Upper lobe of right lung (tissue), 1 donor: ENCODE results near the gene FILIP1. TPM values are rescaled to one million over a fixed set of nuclear protein-coding genes. Genes with fewer than 3 reads are reported as not detected.

Experiments
- ATAC-seq: fragments of 200-7000 bp; cut with Tn5 transposase; one replicate; pipeline ENCODE4 v1.9.1; 2020; ENCODE audit warnings: mild to moderate bottlenecking, moderate library complexity
- DNase-seq: peaks from one replicate; pipeline ENCODE4 v3.0.0-alpha.2; 2020
- H3K27ac ChIP-seq: fragments of 200-600 bp; one replicate; pipeline ENCODE4 v1.8.0; 2022
- H3K27me3 ChIP-seq: fragments of 200-600 bp; one replicate; pipeline ENCODE4 v1.8.0; 2022; ENCODE audit warnings: mild to moderate bottlenecking
- H3K36me3 ChIP-seq: fragments of 200-600 bp; one replicate; pipeline ENCODE4 v1.8.0; 2022
- H3K4me1 ChIP-seq: fragments of 200-600 bp; one replicate; pipeline ENCODE4 v1.8.0; 2022
- H3K4me3 ChIP-seq: fragments of 200-600 bp; one replicate; pipeline ENCODE4 v1.8.0; 2022; ENCODE audit warnings: mild to moderate bottlenecking
- H3K9me3 ChIP-seq: fragments of 200-600 bp; one replicate; pipeline ENCODE4 v1.8.0; 2022
- intact Hi-C: fragments of 100-400 bp; cut with DNase I; formaldehyde crosslinking; loops from one replicate; pipeline ENCODE4 v1.11.0; 2022
- total RNA-seq: library from RNA; stranded (reverse); fragmentation: NEBNext Ultra II Directional; extraction: Animal tissue kit (Norgen Biotek cat#: 25700); gene quantifications from one replicate; pipeline ENCODE4 v1.2.1, GENCODE V29; 2021
- TF ChIP-seq, protein P1 (sequence below): fragments of 200-600 bp; IDR thresholded peaks from one replicate; pipeline ENCODE4 v1.8.0; 2022; ENCODE audit warnings: antibody characterized with exemption
- donor health status: DM: no; HTN: yes; CAD: no; lungs with severe emphysema.

The FILIP1 gene
- total RNA-seq, 1 donor from 2014 or later: 21.6 TPM

GRCh38 chr6:75283907-75284631 is 209.5 kb downstream of the FILIP1 start:
- TF ChIP-seq, protein P1, sequence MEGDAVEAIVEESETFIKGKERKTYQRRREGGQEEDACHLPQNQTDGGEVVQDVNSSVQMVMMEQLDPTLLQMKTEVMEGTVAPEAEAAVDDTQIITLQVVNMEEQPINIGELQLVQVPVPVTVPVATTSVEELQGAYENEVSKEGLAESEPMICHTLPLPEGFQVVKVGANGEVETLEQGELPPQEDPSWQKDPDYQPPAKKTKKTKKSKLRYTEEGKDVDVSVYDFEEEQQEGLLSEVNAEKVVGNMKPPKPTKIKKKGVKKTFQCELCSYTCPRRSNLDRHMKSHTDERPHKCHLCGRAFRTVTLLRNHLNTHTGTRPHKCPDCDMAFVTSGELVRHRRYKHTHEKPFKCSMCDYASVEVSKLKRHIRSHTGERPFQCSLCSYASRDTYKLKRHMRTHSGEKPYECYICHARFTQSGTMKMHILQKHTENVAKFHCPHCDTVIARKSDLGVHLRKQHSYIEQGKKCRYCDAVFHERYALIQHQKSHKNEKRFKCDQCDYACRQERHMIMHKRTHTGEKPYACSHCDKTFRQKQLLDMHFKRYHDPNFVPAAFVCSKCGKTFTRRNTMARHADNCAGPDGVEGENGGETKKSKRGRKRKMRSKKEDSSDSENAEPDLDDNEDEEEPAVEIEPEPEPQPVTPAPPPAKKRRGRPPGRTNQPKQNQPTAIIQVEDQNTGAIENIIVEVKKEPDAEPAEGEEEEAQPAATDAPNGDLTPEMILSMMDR: no peak
- Histone ChIP-seq H3K9me3 (no peaks in the 10 kb centered on the region), H3K4me1 (peaks cover 31% of the 10 kb centered on the region), H3K4me3 (peak overlapping the region; percentile 86), H3K27ac (peak overlapping the region; percentile 93), H3K27me3 (no peaks in the 10 kb centered on the region), H3K36me3 (no peaks in the 10 kb centered on the region)
- ATAC-seq: peak; percentile 53
- DNase-seq: no peak
- intact Hi-C loops: no loop called here

GRCh38 chr6:75282706-75283105 is 210.9 kb downstream of the FILIP1 start:
- ATAC-seq: no peak
- H3K27ac ChIP-seq: no peak overlapping the region
- intact Hi-C loops: no loop called here

GRCh38 chr6:75281653-75282052 is 211.9 kb downstream of the FILIP1 start:
- no peak for DNase-seq
- Histone ChIP-seq H3K4me1 (peaks cover 53% of the 10 kb centered on the region), H3K27me3 (no peaks in the 10 kb centered on the region), H3K9me3 (no peaks in the 10 kb centered on the region), H3K27ac (peak overlapping the region; percentile 56), H3K36me3 (no peaks in the 10 kb centered on the region), H3K4me3 (peak overlapping the region; percentile 86)
- TF ChIP-seq, protein P1: no peak
- intact Hi-C loops: no loop called here
- no peak for ATAC-seq

More at GRCh38 chr6:75282706-75283105, 210.9 kb downstream of the FILIP1 start:
- no peaks in the 10 kb centered on the region for H3K9me3 ChIP-seq
- H3K36me3 ChIP-seq: no peaks in the 10 kb centered on the region
- TF ChIP-seq, protein P1: no peak
- H3K4me3 ChIP-seq: peak overlapping the region; percentile 86
- no peaks in the 10 kb centered on the region for H3K27me3 ChIP-seq
- peaks cover 43% of the 10 kb centered on the region for H3K4me1 ChIP-seq
- DNase-seq: no peak

DNA sequence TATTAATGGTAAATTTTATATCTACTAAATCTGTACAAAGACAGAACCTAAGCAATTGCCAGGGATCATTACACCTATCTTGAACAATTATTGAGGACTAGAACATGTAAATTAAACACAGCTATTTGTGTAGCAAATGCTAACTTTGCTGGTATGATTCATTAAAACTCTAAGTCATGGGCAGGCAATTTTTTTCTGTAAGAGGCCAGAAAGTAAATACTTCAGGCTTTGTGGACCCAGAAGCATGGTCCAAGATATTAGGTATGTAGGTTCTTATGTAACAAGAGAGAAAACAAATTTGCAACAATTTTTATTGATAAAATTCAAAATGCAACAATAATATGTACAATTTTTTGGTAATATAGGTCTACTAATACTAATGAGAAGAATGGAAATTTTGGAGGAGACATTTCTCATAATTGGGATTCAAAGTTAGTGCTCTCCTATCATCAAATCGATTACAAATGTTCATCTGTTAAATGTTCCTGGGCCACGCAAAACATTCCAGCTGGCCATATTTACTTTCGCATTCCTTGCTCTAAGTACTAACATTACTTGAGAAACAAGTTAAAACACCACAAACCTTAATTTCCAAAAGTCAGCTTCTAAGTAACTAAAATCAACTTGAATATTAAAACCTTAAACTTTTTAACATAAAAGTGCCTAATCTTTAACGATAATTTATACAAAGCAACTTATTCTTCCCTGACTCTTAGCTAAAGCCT is 213.3 kb downstream of the FILIP1 start:
- ATAC-seq: no peak

DNA sequence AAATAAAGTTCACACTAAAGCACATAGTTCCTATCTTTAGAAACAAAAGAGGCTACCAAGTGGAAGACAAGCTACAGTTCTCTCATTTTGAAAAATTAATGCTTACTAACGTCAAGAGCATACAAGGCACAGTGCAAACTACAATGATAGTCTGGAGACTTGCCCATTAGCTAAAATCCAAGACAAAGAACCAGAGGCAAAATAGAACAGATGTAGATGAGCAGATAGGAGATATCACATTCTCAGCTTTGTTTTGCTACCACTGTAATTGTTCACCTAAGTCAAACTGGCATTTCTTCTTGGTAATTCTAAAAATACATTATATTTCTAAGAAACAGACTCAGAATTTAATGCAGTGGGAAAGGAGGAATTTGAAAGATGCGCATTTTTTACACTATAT is 214.2 kb downstream of the FILIP1 start:
- DNase-seq (no peak), ATAC-seq (no peak)
- intact Hi-C loops: no loop called here
- Histone ChIP-seq H3K4me3 (no peak overlapping the region), H3K27ac (peak overlapping the region; percentile 56), H3K36me3 (no peaks in the 10 kb centered on the region), H3K27me3 (no peaks in the 10 kb centered on the region), H3K9me3 (no peaks in the 10 kb centered on the region), H3K4me1 (peaks cover 58% of the 10 kb centered on the region)
- TF ChIP-seq, protein P1: no peak

More for the DNA sequence above, 213.3 kb downstream of the FILIP1 start:
- H3K4me1 ChIP-seq: peaks cover 52% of the 10 kb centered on the region
- TF ChIP-seq, protein P1: no peak
- H3K27me3 ChIP-seq: no peaks in the 10 kb centered on the region
- no peaks in the 10 kb centered on the region for H3K36me3 ChIP-seq
- H3K27ac ChIP-seq: peak overlapping the region; percentile 56
- H3K9me3 ChIP-seq: no peaks in the 10 kb centered on the region
- peak overlapping the region; percentile 86 for H3K4me3 ChIP-seq
- intact Hi-C loops: no loop called here
- no peak for DNase-seq
